Fibroblast of mammary gland (primary cell): ENCODE results near the gene KLK4.

Source experiments
- DNase-seq: peaks from one replicate; pipeline ENCODE4 v3.0.0-alpha.2; 2010; ENCODE audit warnings: low read depth
- H3K4me3 ChIP-seq: 2 replicates; pipeline ENCODE4 v1.5.1; 2011; ENCODE audit warnings: low read depth, mild to moderate bottlenecking, low read length, moderate library complexity; ENCODE audit not compliant: control insufficient read depth
- TF ChIP-seq, protein P1 (sequence below): conservative IDR thresholded peaks from 2 replicates; pipeline ENCODE4 v1.5.1; 2011; ENCODE audit warnings: low read depth, low read length, inconsistent platforms; ENCODE audit not compliant: control insufficient read depth, insufficient read depth

The KLK4 gene

DNA sequence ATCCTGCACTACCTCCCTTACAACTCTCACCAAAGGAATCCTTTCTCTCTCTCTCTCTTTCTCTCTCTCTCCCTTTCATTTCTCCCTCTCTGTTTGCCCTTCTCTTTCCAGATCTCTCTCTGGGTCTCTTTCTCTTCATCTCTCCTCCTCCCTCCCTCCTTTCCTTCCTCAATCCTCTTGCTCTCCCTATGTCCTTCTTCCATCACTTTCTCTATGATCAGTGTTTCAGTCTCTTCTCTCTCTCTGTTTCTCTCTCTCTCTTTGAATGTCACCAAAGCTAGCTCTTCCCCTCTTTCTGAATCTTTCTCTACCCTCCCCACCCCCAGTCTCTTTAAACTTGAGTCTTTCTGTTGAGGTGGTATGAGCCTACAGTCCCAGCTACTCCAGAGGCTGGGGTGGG is 19.8 kb upstream of the KLK4 start:
- DNase-seq: no peak
- H3K4me3 ChIP-seq: no peak overlapping the region
- TF ChIP-seq, protein P1, sequence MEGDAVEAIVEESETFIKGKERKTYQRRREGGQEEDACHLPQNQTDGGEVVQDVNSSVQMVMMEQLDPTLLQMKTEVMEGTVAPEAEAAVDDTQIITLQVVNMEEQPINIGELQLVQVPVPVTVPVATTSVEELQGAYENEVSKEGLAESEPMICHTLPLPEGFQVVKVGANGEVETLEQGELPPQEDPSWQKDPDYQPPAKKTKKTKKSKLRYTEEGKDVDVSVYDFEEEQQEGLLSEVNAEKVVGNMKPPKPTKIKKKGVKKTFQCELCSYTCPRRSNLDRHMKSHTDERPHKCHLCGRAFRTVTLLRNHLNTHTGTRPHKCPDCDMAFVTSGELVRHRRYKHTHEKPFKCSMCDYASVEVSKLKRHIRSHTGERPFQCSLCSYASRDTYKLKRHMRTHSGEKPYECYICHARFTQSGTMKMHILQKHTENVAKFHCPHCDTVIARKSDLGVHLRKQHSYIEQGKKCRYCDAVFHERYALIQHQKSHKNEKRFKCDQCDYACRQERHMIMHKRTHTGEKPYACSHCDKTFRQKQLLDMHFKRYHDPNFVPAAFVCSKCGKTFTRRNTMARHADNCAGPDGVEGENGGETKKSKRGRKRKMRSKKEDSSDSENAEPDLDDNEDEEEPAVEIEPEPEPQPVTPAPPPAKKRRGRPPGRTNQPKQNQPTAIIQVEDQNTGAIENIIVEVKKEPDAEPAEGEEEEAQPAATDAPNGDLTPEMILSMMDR: no peak

DNA sequence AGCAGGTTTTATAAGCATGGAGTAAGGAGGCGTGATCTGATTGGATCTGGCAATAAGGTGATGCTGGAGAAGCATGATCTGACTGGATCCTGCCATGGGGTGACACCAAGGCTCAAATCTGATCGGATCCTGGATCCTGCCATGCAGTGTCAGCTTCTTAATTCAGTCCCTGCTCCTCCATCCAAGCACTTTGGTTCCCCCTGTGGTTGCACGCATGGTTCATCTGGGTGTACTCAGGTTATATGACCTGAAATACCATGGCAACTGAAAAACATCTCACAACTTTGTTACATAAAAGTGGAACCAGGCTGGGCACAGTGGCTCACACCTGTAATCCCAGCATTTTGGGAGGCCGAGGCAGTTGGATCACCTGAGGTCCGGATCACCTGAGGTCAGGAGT is 17.6 kb upstream of the KLK4 start:
- no peak for DNase-seq
- TF ChIP-seq, protein P1: no peak
- no peak overlapping the region for H3K4me3 ChIP-seq

DNA sequence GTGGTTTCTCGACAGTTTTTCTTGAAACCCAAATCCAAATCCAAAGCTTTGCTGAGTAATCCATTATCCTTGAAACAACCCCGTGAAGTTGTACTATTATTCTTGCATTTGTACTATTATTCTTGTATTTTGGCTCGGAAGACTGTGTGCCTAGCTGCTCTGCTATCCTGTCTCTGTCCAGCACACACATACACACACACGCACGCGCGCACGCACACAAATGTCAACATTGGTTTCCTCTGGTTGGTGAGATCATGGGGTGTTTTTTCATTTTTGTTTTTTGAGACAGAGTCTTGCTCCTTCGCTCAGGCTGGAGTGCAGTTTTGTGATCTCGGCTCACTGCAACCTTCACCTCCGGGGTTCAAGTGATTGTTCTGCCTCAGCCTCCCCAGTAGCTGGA is 14.9 kb upstream of the KLK4 start:
- DNase-seq: no peak
- TF ChIP-seq, protein P1: no peak
- no peak overlapping the region for H3K4me3 ChIP-seq

DNA sequence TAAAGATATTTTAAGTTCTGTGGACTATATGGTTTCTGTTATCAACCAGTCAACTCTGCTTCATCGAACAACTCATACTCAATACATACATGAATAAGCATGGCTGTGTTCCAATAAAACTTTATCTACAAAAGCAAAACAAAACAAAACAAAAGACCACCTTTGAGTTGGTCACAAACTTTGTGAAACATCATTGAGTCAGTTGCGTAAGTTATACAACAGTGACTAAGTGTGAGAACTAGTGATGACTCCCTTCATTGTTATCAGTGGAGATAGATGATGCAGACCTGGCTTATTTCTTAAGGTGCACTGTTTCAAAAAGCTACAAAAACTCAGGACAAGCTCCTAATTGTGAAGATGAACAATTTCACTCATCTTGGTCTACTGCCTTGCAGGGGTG is 14.5 kb upstream of the KLK4 start:
- DNase-seq: peak; percentile 53
- no peak overlapping the region for H3K4me3 ChIP-seq
- TF ChIP-seq, protein P1: no peak

DNA sequence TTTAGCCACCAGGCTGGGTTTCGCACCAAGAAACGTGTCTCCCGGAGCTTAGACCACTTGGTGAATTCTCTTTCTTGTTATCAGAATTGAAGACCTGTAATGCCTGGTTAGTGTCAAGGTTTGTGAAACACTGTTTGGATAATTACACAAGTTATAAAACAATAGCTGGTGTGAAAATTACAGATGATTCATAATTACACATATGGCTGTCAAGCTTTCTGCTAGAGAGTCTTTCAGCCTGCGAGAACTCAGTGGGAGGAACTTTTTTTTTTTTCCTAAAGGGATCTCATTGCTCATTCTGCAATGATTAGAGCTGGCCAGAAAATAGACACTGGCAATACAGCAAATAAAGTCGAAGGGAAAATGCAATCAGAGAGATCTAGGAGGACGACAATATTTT is 13.4 kb upstream of the KLK4 start:
- DNase-seq: no peak
- TF ChIP-seq, protein P1: no peak
- no peak overlapping the region for H3K4me3 ChIP-seq

DNA sequence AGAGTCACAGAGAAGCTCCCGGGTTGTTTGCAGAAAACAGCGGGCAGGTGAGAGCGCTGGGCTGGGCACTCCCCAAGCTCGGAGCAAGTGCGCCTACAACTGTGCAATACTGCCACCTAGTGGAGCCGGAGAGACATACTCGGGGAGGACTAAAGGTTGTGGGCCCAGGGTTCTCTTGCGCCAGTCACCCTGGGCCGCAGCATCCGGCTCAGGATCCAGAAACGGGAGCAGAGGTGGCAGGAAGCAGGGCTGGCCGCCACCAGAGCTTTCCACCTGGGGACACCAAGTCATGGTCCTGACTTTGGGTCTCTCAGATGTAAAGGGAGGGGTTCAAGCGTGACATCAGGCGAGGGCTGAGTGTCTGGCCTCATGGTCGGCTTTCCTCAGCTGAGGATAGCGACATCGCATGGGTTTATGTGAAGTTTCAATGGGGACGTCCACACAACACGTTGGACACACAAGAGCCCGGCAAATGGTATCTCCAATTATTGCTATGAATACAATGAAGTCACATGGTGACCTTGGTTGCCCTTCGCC is 11.2 kb upstream of the KLK4 start:
- TF ChIP-seq, protein P1: peak; percentile 79
- H3K4me3 ChIP-seq: no peak overlapping the region
- peak; percentile 78 for DNase-seq
